Right ventricle myocardium inferior (tissue), 1 donor: ENCODE results near the gene PCDHB1. TPM values are rescaled to one million over a fixed set of nuclear protein-coding genes. Genes with fewer than 3 reads are reported as not detected.
"Not testable (repeated sequence)": the region's sequence is repeated elsewhere in the genome, so short reads cannot be mapped to it uniquely, and the experiment has no call there.

Experiments used
- ATAC-seq: fragments of 200-7000 bp; cut with Tn5 transposase; one replicate; pipeline ENCODE4 v1.9.1; 2020; ENCODE audit warnings: mild to moderate bottlenecking, moderate library complexity
- DNase-seq: peaks from one replicate; pipeline ENCODE4 v3.0.0; 2021; ENCODE audit errors: missing footprints
- intact Hi-C: fragments of 100-400 bp; cut with DNase I; formaldehyde crosslinking; loops from one replicate; pipeline ENCODE4 v1.11.0; 2022
- total RNA-seq: library from RNA; stranded (reverse); fragmentation: NEBNext Ultra II Directional; extraction: Animal tissue kit (Norgen Biotek cat#: 25700); gene quantifications from one replicate; pipeline ENCODE4 v1.2.1, GENCODE V29; 2021
- donor health status: DM: no; HTN: yes; CAD: no; lungs with severe emphysema.

Gene PCDHB1
- total RNA-seq, 1 donor from 2014 or later, result not detected

DNA sequence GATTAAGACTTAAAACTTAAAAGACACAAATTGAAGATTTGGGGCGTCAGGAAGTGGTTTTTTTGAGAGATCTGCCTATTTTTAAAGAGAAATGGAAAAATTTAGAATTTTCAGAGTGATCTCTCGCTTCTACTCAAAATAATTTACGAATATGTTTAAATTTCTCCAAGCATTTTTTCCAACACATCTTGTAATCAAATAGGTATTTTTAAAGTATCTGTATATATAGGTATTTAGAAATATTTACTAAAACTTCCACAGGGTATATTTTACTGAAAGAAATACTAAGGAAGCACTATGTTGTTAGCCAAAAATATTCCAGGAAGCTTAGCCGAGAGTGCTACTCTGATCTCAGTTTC lies 9.8 kb upstream of the PCDHB1 start:
- DNase-seq (no peak), ATAC-seq (no peak)
- intact Hi-C loops, result loop anchor here (10.0 kb wide), 1 partner anchor 207 kb away; the partner anchor contains the start of gene PCDHA7

GRCh38 chr5:141042555-141042954 lies 8.6 kb upstream of the PCDHB1 start:
- intact Hi-C loops, result loop anchor here (10.0 kb wide), 1 partner anchor 208 kb away; the partner anchor contains the start of gene PCDHA7
- no peak for DNase-seq
- no peak for ATAC-seq

- intact Hi-C loops, result no loop called here
- no peak for DNase-seq
- ATAC-seq, result no peak
Measured at GRCh38 chr5:141051521-141051866, 320 bp downstream of the PCDHB1 start.

DNA sequence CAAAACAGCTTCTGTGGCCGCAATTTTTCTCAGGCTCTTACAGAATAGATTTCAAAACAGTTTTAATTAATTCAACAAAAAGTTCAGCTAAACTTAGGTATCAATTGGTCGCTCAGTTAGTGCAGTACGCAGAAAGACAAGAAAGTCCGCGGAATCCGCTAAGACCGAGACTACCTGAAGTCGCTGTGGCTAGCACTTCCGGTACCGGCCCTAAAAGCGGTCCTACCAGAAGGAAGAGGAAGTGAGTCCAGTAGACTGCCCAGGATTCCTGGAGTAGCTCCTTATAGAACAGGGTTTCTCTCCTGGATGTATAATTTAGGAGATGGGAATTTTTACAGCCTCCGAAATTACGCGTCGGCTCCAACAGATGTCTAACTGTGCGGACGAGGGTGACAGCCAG lies 26.7 kb downstream of the PCDHB1 start:
- ATAC-seq (no peak), DNase-seq (no peak)

DNA sequence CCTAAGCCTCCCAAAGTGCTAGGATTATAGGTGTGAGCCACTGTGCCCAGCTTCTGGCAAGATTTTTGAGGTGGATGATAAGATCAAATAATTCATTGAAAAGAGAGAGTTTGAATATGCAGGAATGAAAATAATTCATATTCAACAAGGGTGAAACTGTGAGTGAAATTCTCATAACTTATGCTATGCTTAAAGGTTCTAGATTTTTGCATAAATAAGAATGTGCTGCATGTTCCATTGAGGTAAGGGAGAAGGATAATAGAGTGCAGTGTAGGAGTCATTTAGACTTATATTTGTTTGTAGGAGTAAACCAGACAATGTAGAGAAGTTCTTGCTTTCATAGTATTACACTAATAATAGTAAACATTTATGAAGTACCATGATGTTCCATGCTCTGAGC lies 31.1 kb downstream of the PCDHB1 start:
- intact Hi-C loops, result no loop called here

More for the DNA sequence above, 26.7 kb downstream of the PCDHB1 start:
- intact Hi-C loops, result no loop called here

GRCh38 chr5:141084487-141084989 lies 33.4 kb downstream of the PCDHB1 start:
- no peak for DNase-seq
- ATAC-seq, result peak; percentile 54
- intact Hi-C loops, result no loop called here

More for the DNA sequence above, 31.1 kb downstream of the PCDHB1 start:
- no peak for ATAC-seq
- no peak for DNase-seq

GRCh38 chr5:141094481-141095262 lies 43.5 kb downstream of the PCDHB1 start, which contains the start of gene PCDHB2:
TSS of gene PCDHB2 (plus strand) at chr5:141094615. CDS start at chr5:141094791, 176 bp downstream.
- ATAC-seq, result peak; percentile 42
- intact Hi-C loops, result no loop called here
- DNase-seq, result peak; percentile 52

DNA sequence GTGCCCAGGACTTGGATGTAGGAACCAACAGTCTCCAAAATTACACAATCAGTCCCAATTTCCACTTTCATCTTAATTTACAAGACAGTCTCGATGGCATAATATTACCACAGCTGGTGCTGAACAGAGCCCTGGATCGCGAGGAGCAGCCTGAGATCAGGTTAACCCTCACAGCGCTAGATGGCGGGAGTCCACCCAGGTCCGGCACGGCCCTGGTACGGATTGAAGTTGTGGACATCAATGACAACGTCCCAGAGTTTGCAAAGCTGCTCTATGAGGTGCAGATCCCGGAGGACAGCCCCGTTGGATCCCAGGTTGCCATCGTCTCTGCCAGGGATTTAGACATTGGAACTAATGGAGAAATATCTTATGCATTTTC lies 44.1 kb downstream of the PCDHB1 start:
- ATAC-seq, result no peak
- DNase-seq, result no peak
- intact Hi-C loops, result no loop called here

DNA sequence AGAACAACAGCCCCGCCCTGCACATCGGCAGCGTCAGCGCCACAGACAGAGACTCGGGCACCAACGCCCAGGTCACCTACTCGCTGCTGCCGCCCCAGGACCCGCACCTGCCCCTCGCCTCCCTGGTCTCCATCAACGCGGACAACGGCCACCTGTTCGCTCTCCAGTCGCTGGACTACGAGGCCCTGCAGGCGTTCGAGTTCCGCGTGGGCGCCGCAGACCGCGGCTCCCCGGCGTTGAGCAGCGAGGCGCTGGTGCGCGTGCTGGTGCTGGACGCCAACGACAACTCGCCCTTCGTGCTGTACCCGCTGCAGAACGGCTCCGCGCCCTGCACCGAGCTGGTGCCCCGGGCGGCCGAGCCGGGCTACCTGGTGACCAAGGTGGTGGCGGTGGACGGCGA lies 45.0 kb downstream of the PCDHB1 start:
- intact Hi-C loops, ATAC-seq, DNase-seq: not testable (repeated sequence)

DNA sequence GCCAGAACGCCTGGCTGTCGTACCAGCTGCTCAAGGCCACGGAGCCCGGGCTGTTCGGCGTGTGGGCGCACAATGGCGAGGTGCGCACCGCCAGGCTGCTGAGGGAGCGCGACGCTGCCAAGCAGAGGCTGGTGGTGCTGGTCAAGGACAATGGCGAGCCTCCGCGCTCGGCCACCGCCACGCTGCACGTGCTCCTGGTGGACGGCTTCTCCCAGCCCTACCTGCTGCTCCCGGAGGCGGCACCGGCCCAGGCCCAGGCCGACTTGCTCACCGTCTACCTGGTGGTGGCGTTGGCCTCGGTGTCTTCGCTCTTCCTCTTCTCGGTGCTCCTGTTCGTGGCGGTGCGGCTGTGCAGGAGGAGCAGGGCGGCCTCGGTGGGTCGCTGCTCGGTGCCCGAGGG lies 45.4 kb downstream of the PCDHB1 start:
- intact Hi-C loops, ATAC-seq, DNase-seq: not testable (repeated sequence)

DNA sequence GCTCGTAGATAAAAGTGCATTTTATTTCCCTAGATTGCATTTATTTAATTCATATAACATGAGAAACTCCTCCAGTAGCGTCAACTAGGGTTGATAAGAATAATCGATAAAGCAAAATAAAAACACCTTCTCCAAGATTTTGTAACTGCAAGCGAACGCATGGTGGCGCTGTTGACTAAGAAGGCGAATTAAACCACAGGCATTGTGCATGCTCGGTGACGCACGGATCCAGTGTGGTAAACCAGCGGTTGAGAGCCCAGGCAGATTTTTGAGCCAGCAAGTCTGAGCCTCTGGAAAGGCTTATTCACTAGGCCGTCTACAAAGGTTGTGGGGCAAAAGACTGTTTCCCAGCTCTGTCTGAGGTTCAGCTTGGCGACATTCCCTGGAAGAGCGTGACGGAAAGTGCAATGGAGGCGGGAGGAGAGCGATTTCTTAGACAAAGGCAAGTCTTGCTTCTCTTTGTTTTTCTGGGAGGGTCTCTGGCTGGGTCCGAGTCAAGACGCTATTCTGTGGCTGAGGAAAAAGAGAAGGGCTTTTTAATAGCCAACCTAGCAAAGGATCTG lies 49.1 kb downstream of the PCDHB1 start, which contains the start of gene PCDHB3:
Gene PCDHB3, plus strand, starts transcription at position 231 of the 563 bp plus-strand sequence. Its CDS starts 177 bp downstream, at position 408.
- ATAC-seq, result no peak
- intact Hi-C loops, result no loop called here
- DNase-seq, result peak; percentile 63

DNA sequence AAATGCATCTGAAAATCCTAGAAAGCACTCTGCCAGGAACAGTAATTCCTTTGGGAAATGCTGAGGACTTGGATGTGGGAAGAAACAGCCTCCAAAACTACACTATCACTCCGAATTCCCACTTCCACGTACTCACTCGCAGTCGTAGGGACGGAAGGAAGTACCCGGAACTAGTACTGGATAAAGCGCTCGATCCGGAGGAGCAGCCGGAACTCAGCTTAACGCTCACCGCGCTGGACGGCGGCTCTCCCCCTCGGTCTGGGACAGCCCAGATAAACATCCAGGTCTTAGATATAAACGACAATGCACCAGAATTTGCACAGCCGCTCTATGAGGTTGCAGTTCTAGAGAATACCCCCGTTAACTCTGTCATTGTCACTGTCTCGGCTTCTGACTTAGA lies 49.9 kb downstream of the PCDHB1 start:
- DNase-seq (no peak), ATAC-seq (no peak)
- intact Hi-C loops, result no loop called here

DNA sequence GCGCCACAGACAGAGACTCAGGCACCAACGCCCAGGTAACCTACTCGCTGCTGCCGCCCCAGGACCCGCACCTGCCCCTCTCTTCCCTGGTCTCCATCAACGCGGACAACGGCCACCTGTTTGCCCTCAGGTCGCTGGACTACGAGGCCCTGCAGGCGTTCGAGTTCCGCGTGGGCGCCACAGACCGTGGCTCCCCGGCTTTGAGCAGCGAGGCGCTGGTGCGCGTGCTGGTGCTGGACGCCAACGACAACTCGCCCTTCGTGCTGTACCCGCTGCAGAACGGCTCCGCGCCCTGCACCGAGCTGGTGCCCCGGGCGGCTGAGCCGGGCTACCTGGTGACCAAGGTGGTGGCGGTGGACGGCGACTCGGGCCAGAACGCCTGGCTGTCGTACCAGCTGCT lies 50.9 kb downstream of the PCDHB1 start:
- ATAC-seq, intact Hi-C loops, DNase-seq: not testable (repeated sequence)

GRCh38 chr5:141102471-141102870 lies 51.3 kb downstream of the PCDHB1 start:
- ATAC-seq, intact Hi-C loops: not testable (repeated sequence)
- peak; percentile 31 for DNase-seq

DNA sequence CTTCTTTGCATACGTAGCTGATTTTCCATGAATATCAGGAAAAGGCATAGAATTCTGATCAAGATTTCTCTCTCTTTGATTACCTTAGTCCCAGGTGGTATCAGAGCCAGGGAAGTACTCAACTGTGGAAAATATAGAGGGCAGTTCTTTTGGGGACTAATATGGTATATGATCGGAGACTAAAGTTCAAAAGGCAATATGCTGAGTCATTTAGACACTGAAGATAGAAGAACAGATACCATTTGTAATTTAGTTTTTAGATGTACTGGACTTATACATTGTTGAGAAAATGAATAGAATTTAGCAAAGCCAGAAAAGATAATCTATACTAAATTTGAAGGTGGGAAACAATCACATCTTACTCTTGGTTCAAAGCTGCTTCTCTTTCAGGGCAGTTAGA lies 54.2 kb downstream of the PCDHB1 start:
- DNase-seq, result no peak
- no peak for ATAC-seq
- intact Hi-C loops, result no loop called here

Other genes with a start within 250 kb of the PCDHB1 start
- 0.08 TPM for gene PCDHA4, start 244.3 kb upstream of the PCDHB1 start, total RNA-seq
- 0.05 TPM for gene PCDHA5, start 229.8 kb upstream of the PCDHB1 start, total RNA-seq
- not detected for gene PCDHA6, start 223.4 kb upstream of the PCDHB1 start, total RNA-seq
- not detected for gene PCDHA7, start 217.1 kb upstream of the PCDHB1 start, total RNA-seq
- gene PCDHA8, start 210.2 kb upstream of the PCDHB1 start, total RNA-seq, result not detected
- not detected for gene PCDHA9, start 203.0 kb upstream of the PCDHB1 start, total RNA-seq
- 0.11 TPM for gene PCDHA10, start 195.5 kb upstream of the PCDHB1 start, total RNA-seq
- not detected for gene PCDHA11, start 182.4 kb upstream of the PCDHB1 start, total RNA-seq
- not detected for gene PCDHA12, start 176.1 kb upstream of the PCDHB1 start, total RNA-seq
- not detected for gene PCDHA13, start 169.2 kb upstream of the PCDHB1 start, total RNA-seq
- 0.11 TPM for gene PCDHAC1, start 125.1 kb upstream of the PCDHB1 start, total RNA-seq
- gene PCDHAC2, start 84.9 kb upstream of the PCDHB1 start, total RNA-seq, result 0.30 TPM
- 1.7 TPM for gene PCDHB2, start 43.2 kb downstream of the PCDHB1 start, total RNA-seq
- gene PCDHB3, start 49.1 kb downstream of the PCDHB1 start, total RNA-seq, result 0.70 TPM
- gene PCDHB4, start 70.4 kb downstream of the PCDHB1 start, total RNA-seq, result 1.5 TPM
- gene PCDHB5, start 83.8 kb downstream of the PCDHB1 start, total RNA-seq, result 1.6 TPM
- gene PCDHB6, start 98.7 kb downstream of the PCDHB1 start, total RNA-seq, result 0.51 TPM
- 0.87 TPM for gene PCDHB7, start 121.3 kb downstream of the PCDHB1 start, total RNA-seq
- 2.2 TPM for gene PCDHB8, start 126.4 kb downstream of the PCDHB1 start, total RNA-seq
- gene PCDHB16, start 131.0 kb downstream of the PCDHB1 start, total RNA-seq, result 2.5 TPM
- 1.3 TPM for gene PCDHB9, start 135.8 kb downstream of the PCDHB1 start, total RNA-seq
- 0.84 TPM for gene PCDHB10, start 141.0 kb downstream of the PCDHB1 start, total RNA-seq
- gene PCDHB11, start 148.3 kb downstream of the PCDHB1 start, total RNA-seq, result 0.81 TPM
- 1.3 TPM for gene PCDHB12, start 157.3 kb downstream of the PCDHB1 start, total RNA-seq
- gene PCDHB13, start 162.5 kb downstream of the PCDHB1 start, total RNA-seq, result 2.6 TPM
- gene PCDHB14, start 172.0 kb downstream of the PCDHB1 start, total RNA-seq, result 4.1 TPM
- 5.8 TPM for gene PCDHB15, start 194.0 kb downstream of the PCDHB1 start, total RNA-seq